GM12892 (cell line): ENCODE data around the gene COG2.

ENCODE experiments used
- POLR2A ChIP-seq: IDR thresholded peaks from 2 replicates; pipeline ENCODE4 v1.6.1; 2011; ENCODE audit warnings: low read depth, low read length, control low read depth
- POLR2AphosphoS5 ChIP-seq: IDR thresholded peaks from 2 replicates; pipeline ENCODE4 v1.6.1; 2011; ENCODE audit warnings: low read depth, low read length, control low read depth
- TAF1 ChIP-seq: IDR thresholded peaks from 2 replicates; pipeline ENCODE4 v1.6.1; 2011; ENCODE audit warnings: low read depth, mild to moderate bottlenecking, control low read depth, low read length, borderline replicate concordance

- TF ChIP-seq TAF1 (no peak), POLR2AphosphoS5 (no peak), POLR2A (no peak)
These were observed 37.5 kb downstream of the COG2 start for GRCh38 chr1:230679825-230680224.
